H1 (cell line): ENCODE data around the gene DACH2. TPM values are rescaled to one million over a fixed set of nuclear protein-coding genes. Genes with fewer than 3 reads are reported as not detected.

Experiments used
- CTCF ChIA-PET: fragments of 300-600 bp; sonication (Branson Sonifier 250); formaldehyde crosslinking; loops from one replicate; lab custom pipeline; 2021; ENCODE audit not compliant: partially characterized antibody; lab: Charles Lee
- POLR2A ChIA-PET: fragments of 300-600 bp; sonication (Branson Sonifier 250); formaldehyde crosslinking; loops from one replicate; lab custom pipeline; 2021; ENCODE audit warnings: inconsistent platforms; ENCODE audit not compliant: partially characterized antibody; lab: Charles Lee
- DNase-seq, 2 experiments: peaks; one replicate each; pipeline versions ENCODE4 v3.0.0 to v3.0.0-alpha.2; 2010 to 2022; ENCODE audit warnings: low spot score in 2 of 2, low read depth in 1 of 2, mixed read lengths in 1 of 2
- FAIRE-seq: peaks from 2 replicates; lab custom pipeline; 2011; peaks lifted over from hg19 to GRCh38; lab: Jason Lieb, UNC
- H2AFZ ChIP-seq: 2 replicates; pipeline ENCODE4 v1.8.1; 2012; ENCODE audit warnings: low read length, inconsistent platforms
- H2AK5ac ChIP-seq: 2 replicates; pipeline ENCODE4 v1.6.1; 2013; ENCODE audit warnings: low read depth, low read length
- H2BK120ac ChIP-seq: replicated peaks from 2 replicates; pipeline ENCODE3; 2013; ENCODE audit warnings: low read depth, low read length, inconsistent platforms
- H2BK12ac ChIP-seq: 2 replicates; pipeline ENCODE4 v1.6.1; 2013; ENCODE audit warnings: low read depth, low read length
- H2BK15ac ChIP-seq: 2 replicates; pipeline ENCODE4 v1.6.1; 2013; ENCODE audit warnings: low read length
- H2BK20ac ChIP-seq: 2 replicates; pipeline ENCODE4 v1.6.1; 2013; ENCODE audit warnings: low read length
- H2BK5ac ChIP-seq: 2 replicates; pipeline ENCODE4 v1.6.1; 2013; ENCODE audit warnings: low read depth, low read length
- H3K14ac ChIP-seq: 2 replicates; pipeline ENCODE4 v1.6.1; 2013; ENCODE audit warnings: inconsistent platforms; ENCODE audit not compliant: insufficient read length
- H3K18ac ChIP-seq: 2 replicates; pipeline ENCODE4 v1.6.1; 2013; ENCODE audit warnings: low read length; ENCODE audit errors: extremely low read depth
- H3K23ac ChIP-seq: 2 replicates; pipeline ENCODE4 v1.6.1; 2013; ENCODE audit warnings: inconsistent platforms; ENCODE audit not compliant: insufficient read length
- H3K23me2 ChIP-seq: 2 replicates; pipeline ENCODE4 v1.6.1; 2013; ENCODE audit warnings: low read depth, low read length
- H3K27ac ChIP-seq: 2 replicates; pipeline ENCODE4 v1.6.1; 2011; ENCODE audit warnings: low read depth, low read length, inconsistent platforms
- H3K27me3 ChIP-seq, 4 experiments: replicated peaks in 1 of 4; 1 replicate in 1 of 4; 2 replicates in 3 of 4; pipeline versions ENCODE4 v1.6.1 to v1.8.1; 2011 to 2013; ENCODE audit warnings: low read length in 3 of 4, mild to moderate bottlenecking in 3 of 4, inconsistent platforms in 2 of 4, mixed read lengths in 2 of 4, moderate library complexity in 1 of 4; ENCODE audit not compliant: control insufficient read depth in 3 of 4, insufficient read depth in 3 of 4; ENCODE audit errors: extremely low read depth in 1 of 4
- H3K36me3 ChIP-seq, 4 experiments: 2 replicates each; pipeline versions ENCODE4 v1.6.1 to v1.8.1; 2011 to 2013; ENCODE audit warnings: mild to moderate bottlenecking in 4 of 4, low read length in 3 of 4, moderate library complexity in 2 of 4, control low read depth in 1 of 4, inconsistent platforms in 1 of 4; ENCODE audit not compliant: insufficient read depth in 4 of 4, control insufficient read depth in 2 of 4
- H3K4ac ChIP-seq: replicated peaks from 2 replicates; pipeline ENCODE3; 2013; ENCODE audit warnings: low read length, low read depth, mixed read lengths, inconsistent platforms; ENCODE audit not compliant: insufficient read length
- H3K4me1 ChIP-seq, 4 experiments: replicated peaks in 1 of 4; 1 replicate in 1 of 4; 2 replicates in 3 of 4; pipeline versions ENCODE4 v1.6.1 to v1.8.1; 2011 to 2013; ENCODE audit warnings: low read length in 3 of 4, inconsistent platforms in 2 of 4, mixed read lengths in 1 of 4; ENCODE audit not compliant: insufficient read depth in 4 of 4, control insufficient read depth in 3 of 4
- H3K4me2 ChIP-seq, 2 experiments: 2 replicates each; pipeline versions ENCODE4 v1.6.1 to v1.8.1; 2011 to 2013; ENCODE audit warnings: low read depth in 2 of 2, low read length in 2 of 2, control low read depth in 1 of 2, inconsistent platforms in 1 of 2, mild to moderate bottlenecking in 1 of 2; ENCODE audit not compliant: insufficient read depth in 1 of 2
- H3K4me3 ChIP-seq, 4 experiments: fragments of 200-600, 300-600 bp in 1 of 4; sonication (generic), shearing (Covaris generic), sonication (Bioruptor Twin) in 1 of 4; 2 replicates each; pipeline versions ENCODE4 v1.5.1 to v1.8.1; 2011 to 2016; ENCODE audit warnings: low read length in 4 of 4, low read depth in 3 of 4, control low read depth in 2 of 4, inconsistent platforms in 2 of 4, mild to moderate bottlenecking in 2 of 4, mixed read lengths in 1 of 4, moderate library complexity in 1 of 4; ENCODE audit not compliant: insufficient read depth in 2 of 4; ENCODE audit errors: extremely low read depth in 1 of 4
- H3K56ac ChIP-seq: replicated peaks from 2 replicates; pipeline ENCODE3; 2013; ENCODE audit warnings: low read depth, mild to moderate bottlenecking, mixed read lengths, low read length, inconsistent platforms; ENCODE audit not compliant: insufficient read length
- H3K79me1 ChIP-seq: 2 replicates; pipeline ENCODE4 v1.6.1; 2013; ENCODE audit warnings: low read depth, low read length, control low read depth
- H3K79me2 ChIP-seq, 2 experiments: 2 replicates each; pipeline versions ENCODE4 v1.6.1 to v1.8.1; 2012 to 2013; ENCODE audit warnings: low read length in 2 of 2, mild to moderate bottlenecking in 2 of 2, inconsistent platforms in 1 of 2; ENCODE audit not compliant: insufficient read depth in 2 of 2, control insufficient read depth in 1 of 2
- H3K9ac ChIP-seq, 4 experiments: replicated peaks in 1 of 4; 1 replicate in 1 of 4; 2 replicates in 3 of 4; pipeline versions ENCODE4 v1.6.1 to v1.8.1; 2011 to 2013; ENCODE audit warnings: low read depth in 3 of 4, low read length in 3 of 4, control low read depth in 2 of 4, mild to moderate bottlenecking in 2 of 4, moderate library complexity in 2 of 4, inconsistent platforms in 1 of 4; ENCODE audit errors: extremely low read depth in 1 of 4
- H3K9me3 ChIP-seq, 2 experiments: 2 replicates each; pipeline versions ENCODE4 v1.6.1 to v1.8.1; 2012 to 2013; ENCODE audit warnings: mild to moderate bottlenecking in 2 of 2, moderate library complexity in 2 of 2, control low read depth in 1 of 2, inconsistent platforms in 1 of 2, low read depth in 1 of 2, low read length in 1 of 2, mixed read lengths in 1 of 2; ENCODE audit not compliant: insufficient read depth in 2 of 2
- H4K20me1 ChIP-seq, 2 experiments: replicated peaks in 1 of 2; 2 replicates each; pipeline versions ENCODE3 to v1.8.1; 2011 to 2013; ENCODE audit warnings: inconsistent platforms in 2 of 2, low read length in 2 of 2, mild to moderate bottlenecking in 1 of 2; ENCODE audit not compliant: insufficient read depth in 2 of 2, control insufficient read depth in 1 of 2
- H4K5ac ChIP-seq: 2 replicates; pipeline ENCODE4 v1.6.1; 2013; ENCODE audit warnings: low read length, low read depth, mixed read lengths, inconsistent platforms; ENCODE audit not compliant: insufficient read length
- H4K8ac ChIP-seq: 2 replicates; pipeline ENCODE4 v1.8.0; 2013; ENCODE audit warnings: mild to moderate bottlenecking, moderate library complexity, low read length, inconsistent platforms; ENCODE audit not compliant: insufficient read depth; ENCODE audit errors: extremely low read depth
- H4K91ac ChIP-seq: replicated peaks from 2 replicates; pipeline ENCODE3; 2013; ENCODE audit warnings: low read length, mixed read lengths, inconsistent platforms; ENCODE audit not compliant: insufficient read length
- GABPA ChIP-seq: IDR thresholded peaks from 2 replicates; pipeline ENCODE4 v1.6.1; 2011; ENCODE audit warnings: mild to moderate bottlenecking, low read length, moderate library complexity, borderline replicate concordance; ENCODE audit not compliant: insufficient read depth
- JUND ChIP-seq: IDR thresholded peaks from 2 replicates; pipeline ENCODE4 v1.6.1; 2011; ENCODE audit warnings: mild to moderate bottlenecking, improper control_type of control experiment, low read length
- WGBS, 2 experiments: shearing (Covaris generic) in 1 of 2; methylation state at CpG; one replicate each; pipeline versions ENCODE4 v1.1.6 to v1.1.7; 2013 to 2015; ENCODE audit warnings: low lambda C conversion rate in 2 of 2, mixed read lengths in 2 of 2, inconsistent platforms in 1 of 2, low coverage in 1 of 2, missing lambda C conversion rate in 1 of 2; ENCODE audit not compliant: insufficient replicate concordance in 2 of 2, insufficient coverage in 1 of 2, insufficient read length in 1 of 2; ENCODE audit errors: extremely low coverage in 1 of 2, missing lambda C conversion rate in 1 of 2; 5-methylcytosine and 5-hydroxymethylcytosine counted together
- polyA plus RNA-seq, 7 experiments: library from polyadenylated mRNA; depleted of rRNA in 3 of 7; stranded (reverse) in 5 of 7; unstranded in 2 of 7; fragments of >200 nt in 5 of 7; fragments of 200-250 nt in 2 of 7; gene quantifications; 1 replicate in 5 of 7; 2 replicates in 1 of 7; 4 replicates in 1 of 7; pipeline versions ENCODE4 v1.2.1 to v1.2.3, GENCODE V29; 2011 to 2013; ENCODE audit warnings: missing spikeins in 2 of 7, mixed read lengths in 2 of 7
- total RNA-seq: library from RNA; stranded (reverse); fragmentation: NEBNext Ultra II Directional; extraction: Animal tissue kit (Norgen Biotek cat#: 25700); gene quantifications from 2 replicates; pipeline ENCODE4 v1.2.1, GENCODE V29; 2021
- TF ChIP-seq, protein P1 (sequence below), 3 experiments: IDR thresholded peaks; 1 replicate in 2 of 3; 2 replicates in 1 of 3; pipeline versions ENCODE4 v1.5.1 to v1.6.1; 2011; ENCODE audit warnings: low read length in 3 of 3, mild to moderate bottlenecking in 3 of 3, inconsistent platforms in 2 of 3, low read depth in 1 of 3, moderate library complexity in 1 of 3; ENCODE audit not compliant: insufficient read depth in 1 of 3; ENCODE audit errors: control extremely low read depth in 1 of 3

DACH2 gene
- total and polyA plus RNA-seq, 2 of the 8 experiments (the other 6 are each of a cell fraction or from before 2014, with no cell fraction given): 1.0 to 1.8 TPM

DNA sequence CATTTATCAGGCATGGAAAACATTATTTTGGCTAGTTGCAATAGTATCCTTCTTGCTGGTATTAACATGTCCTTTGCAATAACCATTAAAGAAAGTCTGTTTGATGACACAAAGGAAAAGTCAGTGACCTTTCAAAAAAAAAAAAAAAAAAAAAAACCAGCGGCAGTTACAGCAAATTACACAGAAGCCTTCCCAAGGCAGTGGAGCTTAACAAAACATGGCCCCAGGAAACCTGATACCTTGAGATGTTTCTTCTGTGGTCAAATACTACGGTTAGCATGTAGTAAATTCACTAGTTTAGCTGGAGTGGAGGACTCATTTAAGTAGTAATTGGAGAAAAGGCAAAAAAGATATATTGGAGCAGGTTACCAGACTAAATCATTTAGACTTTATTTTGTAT is 359.1 kb downstream of the DACH2 start:
- H4K91ac ChIP-seq: no peak overlapping the region

More for the DNA sequence above, 359.1 kb downstream of the DACH2 start:
- H4K5ac ChIP-seq: no peak overlapping the region
- no peak overlapping the region for H3K56ac ChIP-seq
- no peak overlapping the region for H2AFZ ChIP-seq
- no peak overlapping the region for H3K4me3 ChIP-seq
- DNase-seq (no peak), FAIRE-seq (no peak)
- no peaks in the 10 kb centered on the region for H3K4me1 ChIP-seq
- WGBS, 2 experiments: 60% methylated on average over 1 of the region's 2 CpGs; no CpG with 5 or more reads in 1 of the 2 experiments
- H3K14ac ChIP-seq: no peak overlapping the region
- POLR2A ChIA-PET: no interaction called here
- no peak overlapping the region for H3K4me2 ChIP-seq
- no peak overlapping the region for H2AK5ac ChIP-seq
- no peak overlapping the region for H3K18ac ChIP-seq
- no peak overlapping the region for H2BK120ac ChIP-seq
- CTCF ChIA-PET: no interaction called here
- no peak overlapping the region for H2BK20ac ChIP-seq
- H3K27ac ChIP-seq: no peak overlapping the region
- no peak overlapping the region for H3K9ac ChIP-seq
- H3K79me2 ChIP-seq: no peaks in the 10 kb centered on the region
- H3K9me3 ChIP-seq: no peaks in the 10 kb centered on the region
- H4K8ac ChIP-seq: no peak overlapping the region
- no peak overlapping the region for H2BK12ac ChIP-seq
- no peak overlapping the region for H3K4ac ChIP-seq
- no peaks in the 10 kb centered on the region for H4K20me1 ChIP-seq
- no peak overlapping the region for H2BK15ac ChIP-seq
- H3K27me3 ChIP-seq: no peaks in the 10 kb centered on the region
- no peak overlapping the region for H3K23ac ChIP-seq
- H3K36me3 ChIP-seq: no peaks in the 10 kb centered on the region
- no peak overlapping the region for H2BK5ac ChIP-seq
- no peaks in the 10 kb centered on the region for H3K79me1 ChIP-seq
- TF ChIP-seq JUND (no peak), GABPA (no peak)
- TF ChIP-seq, protein P1, sequence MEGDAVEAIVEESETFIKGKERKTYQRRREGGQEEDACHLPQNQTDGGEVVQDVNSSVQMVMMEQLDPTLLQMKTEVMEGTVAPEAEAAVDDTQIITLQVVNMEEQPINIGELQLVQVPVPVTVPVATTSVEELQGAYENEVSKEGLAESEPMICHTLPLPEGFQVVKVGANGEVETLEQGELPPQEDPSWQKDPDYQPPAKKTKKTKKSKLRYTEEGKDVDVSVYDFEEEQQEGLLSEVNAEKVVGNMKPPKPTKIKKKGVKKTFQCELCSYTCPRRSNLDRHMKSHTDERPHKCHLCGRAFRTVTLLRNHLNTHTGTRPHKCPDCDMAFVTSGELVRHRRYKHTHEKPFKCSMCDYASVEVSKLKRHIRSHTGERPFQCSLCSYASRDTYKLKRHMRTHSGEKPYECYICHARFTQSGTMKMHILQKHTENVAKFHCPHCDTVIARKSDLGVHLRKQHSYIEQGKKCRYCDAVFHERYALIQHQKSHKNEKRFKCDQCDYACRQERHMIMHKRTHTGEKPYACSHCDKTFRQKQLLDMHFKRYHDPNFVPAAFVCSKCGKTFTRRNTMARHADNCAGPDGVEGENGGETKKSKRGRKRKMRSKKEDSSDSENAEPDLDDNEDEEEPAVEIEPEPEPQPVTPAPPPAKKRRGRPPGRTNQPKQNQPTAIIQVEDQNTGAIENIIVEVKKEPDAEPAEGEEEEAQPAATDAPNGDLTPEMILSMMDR (IDR thresholded peaks at IDR 0.05; ENCODE audit: control extremely low read depth in 1 of 3, insufficient read depth in 1 of 3, low read depth in 1 of 3, low read length in 3 of 3): no peak
- H3K23me2 ChIP-seq: no peaks in the 10 kb centered on the region
